ENCODE results near the gene OSBPL6. TPM values are rescaled to one million over a fixed set of nuclear protein-coding genes. Genes with fewer than 3 reads are reported as not detected.
"Not testable (repeated sequence)": the region's sequence is repeated elsewhere in the genome, so short reads cannot be mapped to it uniquely, and the experiment has no call there.

The OSBPL6 gene
- total RNA-seq, 4 donors from 2014 or later: 1.8 to 9.9 (median 2.8) TPM

DNA sequence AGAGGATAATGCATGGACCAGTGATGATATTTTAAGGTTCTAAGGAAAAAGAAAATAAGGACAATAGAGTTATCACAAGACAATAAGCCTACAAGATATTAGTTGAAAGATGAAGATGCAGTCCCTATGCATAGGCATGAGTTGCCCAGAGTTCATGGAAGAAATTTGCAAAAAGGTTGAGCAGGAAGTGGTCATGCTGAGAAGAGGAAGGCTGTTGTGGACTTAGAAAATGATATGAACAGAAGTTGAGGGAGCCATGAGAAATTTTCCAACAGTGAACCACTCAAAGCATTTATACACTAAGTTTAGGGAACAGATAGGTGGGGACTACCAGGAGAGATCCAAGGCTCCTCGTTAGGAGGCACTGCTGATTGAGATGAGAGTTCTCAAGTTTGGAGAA, 3.5 kb downstream of the OSBPL6 start:
- Histone ChIP-seq H3K36me3 (no peaks in the 10 kb centered on the region), H3K27me3 (no peaks in the 10 kb centered on the region), H3K4me1 (no peaks in the 10 kb centered on the region), H3K4me3 (no peak overlapping the region), H3K9me3 (no peaks in the 10 kb centered on the region), H3K27ac (no peak overlapping the region)
- no peak for DNase-seq
- TF ChIP-seq, protein P1, sequence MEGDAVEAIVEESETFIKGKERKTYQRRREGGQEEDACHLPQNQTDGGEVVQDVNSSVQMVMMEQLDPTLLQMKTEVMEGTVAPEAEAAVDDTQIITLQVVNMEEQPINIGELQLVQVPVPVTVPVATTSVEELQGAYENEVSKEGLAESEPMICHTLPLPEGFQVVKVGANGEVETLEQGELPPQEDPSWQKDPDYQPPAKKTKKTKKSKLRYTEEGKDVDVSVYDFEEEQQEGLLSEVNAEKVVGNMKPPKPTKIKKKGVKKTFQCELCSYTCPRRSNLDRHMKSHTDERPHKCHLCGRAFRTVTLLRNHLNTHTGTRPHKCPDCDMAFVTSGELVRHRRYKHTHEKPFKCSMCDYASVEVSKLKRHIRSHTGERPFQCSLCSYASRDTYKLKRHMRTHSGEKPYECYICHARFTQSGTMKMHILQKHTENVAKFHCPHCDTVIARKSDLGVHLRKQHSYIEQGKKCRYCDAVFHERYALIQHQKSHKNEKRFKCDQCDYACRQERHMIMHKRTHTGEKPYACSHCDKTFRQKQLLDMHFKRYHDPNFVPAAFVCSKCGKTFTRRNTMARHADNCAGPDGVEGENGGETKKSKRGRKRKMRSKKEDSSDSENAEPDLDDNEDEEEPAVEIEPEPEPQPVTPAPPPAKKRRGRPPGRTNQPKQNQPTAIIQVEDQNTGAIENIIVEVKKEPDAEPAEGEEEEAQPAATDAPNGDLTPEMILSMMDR (IDR thresholded peaks at IDR 0.05): no peak
- TF ChIP-seq POLR2A (IDR thresholded peaks at IDR 0.05): no peak
- intact Hi-C loops (cut with DNase I; ENCODE audit: low total_unique reads): no loop called here

DNA sequence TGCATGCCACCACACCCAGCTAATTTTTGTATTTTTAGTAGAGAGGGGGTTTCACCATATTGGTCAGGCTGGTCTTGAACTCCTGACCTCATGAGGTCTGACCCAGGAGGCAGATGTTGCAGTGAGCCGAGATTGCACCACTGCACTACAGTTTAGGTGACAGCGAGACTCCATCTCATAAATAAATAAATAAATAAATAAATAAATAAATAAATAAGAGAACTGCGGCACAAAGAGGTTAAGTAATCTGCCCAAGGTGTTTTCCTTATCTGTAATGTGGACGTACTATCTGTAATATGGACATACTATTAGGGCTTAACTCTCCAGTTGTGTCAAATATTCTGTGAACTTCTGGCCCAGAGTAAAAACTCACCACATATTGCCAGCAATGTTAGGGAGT, 4.1 kb downstream of the OSBPL6 start:
- intact Hi-C loops (cut with DNase I; ENCODE audit: low total_unique reads); H3K27me3 ChIP-seq: not testable (repeated sequence)

DNA sequence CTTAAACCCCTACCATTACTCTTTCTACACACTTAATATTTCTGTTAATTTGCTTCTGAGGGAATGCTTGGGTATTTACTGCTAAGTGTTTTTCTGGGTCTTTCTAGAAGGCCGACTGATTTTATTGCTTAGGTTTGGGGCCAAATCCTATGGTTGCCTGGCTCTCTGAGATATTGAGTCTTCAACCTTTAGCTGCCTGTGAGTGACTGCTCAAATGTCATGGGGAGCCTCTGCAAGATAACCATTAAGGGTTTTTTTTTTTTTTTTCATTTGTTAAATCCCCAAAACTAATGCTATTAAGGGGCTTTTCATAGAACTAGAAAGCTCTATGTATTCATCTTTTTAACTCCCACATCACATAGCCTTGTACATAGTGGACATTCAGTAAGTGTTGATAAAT, 5.0 kb downstream of the OSBPL6 start:
- DNase-seq: no peak
- Histone ChIP-seq H3K4me3 (no peak overlapping the region), H3K36me3 (no peaks in the 10 kb centered on the region), H3K27ac (no peak overlapping the region), H3K9me3 (no peaks in the 10 kb centered on the region), H3K27me3 (no peaks in the 10 kb centered on the region), H3K4me1 (no peaks in the 10 kb centered on the region)
- TF ChIP-seq, protein P1 (IDR thresholded peaks at IDR 0.05): no peak
- TF ChIP-seq POLR2A (IDR thresholded peaks at IDR 0.05): no peak
- intact Hi-C loops (cut with DNase I; ENCODE audit: low total_unique reads): no loop called here

More for the DNA sequence above, 4.1 kb downstream of the OSBPL6 start:
- H3K9me3 ChIP-seq, H3K27ac ChIP-seq, H3K36me3 ChIP-seq, DNase-seq, H3K4me1 ChIP-seq, H3K4me3 ChIP-seq: not testable (repeated sequence)

DNA sequence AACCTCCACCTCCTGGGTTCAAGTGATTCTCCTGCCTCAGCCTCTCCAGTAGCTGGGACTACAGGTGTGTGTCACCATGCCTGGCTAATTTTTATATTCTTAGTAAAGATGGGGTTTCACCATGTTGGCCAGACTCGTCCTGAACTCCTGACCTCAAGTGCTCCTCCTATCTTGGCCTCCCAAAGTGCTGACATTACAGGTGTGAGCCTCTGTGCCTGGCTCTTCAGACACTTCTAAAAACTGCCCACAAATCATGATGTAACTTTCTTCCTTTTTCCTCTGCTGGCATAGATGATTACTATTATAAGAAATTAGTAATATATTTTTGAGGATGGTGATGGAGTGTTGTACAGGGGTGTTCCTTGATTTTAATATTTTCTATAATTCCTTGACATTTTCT, 6.0 kb downstream of the OSBPL6 start:
- Histone ChIP-seq H3K27me3 (no peaks in the 10 kb centered on the region), H3K9me3 (no peaks in the 10 kb centered on the region), H3K27ac (no peak overlapping the region), H3K36me3 (no peaks in the 10 kb centered on the region), H3K4me1 (no peaks in the 10 kb centered on the region), H3K4me3 (no peak overlapping the region)
- intact Hi-C loops (cut with DNase I; ENCODE audit: low total_unique reads): no loop called here
- TF ChIP-seq, protein P1 (IDR thresholded peaks at IDR 0.05): no peak
- no peak for TF ChIP-seq POLR2A (IDR thresholded peaks at IDR 0.05)
- no peak for DNase-seq

DNA sequence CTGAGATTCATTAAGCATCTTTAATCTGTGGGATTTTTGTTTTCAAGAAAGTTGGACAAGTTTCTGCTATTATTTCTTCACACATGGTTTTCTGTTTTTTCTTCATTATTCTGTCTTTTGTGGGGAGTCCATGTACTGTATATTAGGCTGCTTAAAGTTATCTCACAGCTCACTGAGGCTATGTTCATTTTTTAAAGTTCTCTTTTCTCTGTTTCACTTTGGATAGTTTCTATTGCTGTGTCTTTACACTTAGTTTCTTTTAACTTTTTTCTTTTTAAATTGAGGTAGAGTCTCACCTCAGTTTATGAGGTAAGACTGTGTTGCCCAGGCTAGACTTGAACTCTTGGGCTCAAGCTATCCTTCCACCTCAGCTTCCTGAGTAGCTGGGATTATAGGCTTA, 8.6 kb downstream of the OSBPL6 start:
- no peak for DNase-seq
- Histone ChIP-seq H3K36me3 (no peaks in the 10 kb centered on the region), H3K4me3 (no peak overlapping the region), H3K4me1 (no peaks in the 10 kb centered on the region), H3K27me3 (no peaks in the 10 kb centered on the region), H3K9me3 (no peaks in the 10 kb centered on the region), H3K27ac (no peak overlapping the region)
- intact Hi-C loops (cut with DNase I; ENCODE audit: low total_unique reads): no loop called here
- TF ChIP-seq POLR2A (IDR thresholded peaks at IDR 0.05): no peak
- TF ChIP-seq, protein P1 (IDR thresholded peaks at IDR 0.05): no peak

DNA sequence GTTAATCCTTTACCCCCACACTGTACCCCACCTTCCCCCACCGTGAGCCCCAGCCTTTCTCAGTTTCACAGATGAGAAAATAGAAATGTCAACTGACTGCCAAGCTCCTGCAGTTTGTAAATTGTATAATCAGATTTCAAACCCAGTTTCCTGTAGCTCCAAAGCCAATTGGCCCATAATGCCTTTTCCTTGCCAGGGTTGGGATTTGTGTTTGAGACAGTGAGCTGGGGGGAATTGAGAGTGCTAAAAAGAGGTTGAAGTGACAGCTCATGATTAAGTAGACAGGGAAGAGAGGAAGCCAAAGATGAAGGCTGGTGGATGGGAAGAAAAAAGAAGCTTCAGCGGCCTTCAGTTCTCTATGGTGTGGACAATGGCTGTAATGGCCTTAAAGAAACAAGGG, 10.7 kb downstream of the OSBPL6 start:
- H3K4me3 ChIP-seq: no peak overlapping the region
- H3K27me3 ChIP-seq: no peaks in the 10 kb centered on the region
- intact Hi-C loops (cut with DNase I; ENCODE audit: low total_unique reads): no loop called here
- no peak overlapping the region for H3K27ac ChIP-seq
- H3K4me1 ChIP-seq: no peaks in the 10 kb centered on the region
- no peaks in the 10 kb centered on the region for H3K9me3 ChIP-seq
- TF ChIP-seq, protein P1 (IDR thresholded peaks at IDR 0.05): no peak
- TF ChIP-seq POLR2A (IDR thresholded peaks at IDR 0.05): no peak
- DNase-seq: no peak
- no peaks in the 10 kb centered on the region for H3K36me3 ChIP-seq

All from uterus (tissue), 4 donors.